22Rv1 (cell line): Measurements from ENCODE around the gene SETSIP.
A peak's percentile ranks its signal among the peaks of the same experiment; 100 is the strongest.
"Not testable (repeated sequence)": the region's sequence is repeated elsewhere in the genome, so short reads cannot be mapped to it uniquely, and the experiment has no call there.

ENCODE experiments used
- H3K27ac ChIP-seq: fragments of 450-650 bp; 2 replicates; pipeline ENCODE4 v1.5.1; 2017
- CTCF ChIP-seq: fragments of 450-650 bp; IDR thresholded peaks from 2 replicates; pipeline ENCODE4 v1.5.1; 2017; ENCODE audit warnings: mild to moderate bottlenecking
- ZFX ChIP-seq: fragments of 450-650 bp; IDR thresholded peaks from 2 replicates; pipeline ENCODE4 v1.6.1; 2017; ENCODE audit warnings: antibody characterized with exemption, borderline replicate concordance

The SETSIP gene

DNA sequence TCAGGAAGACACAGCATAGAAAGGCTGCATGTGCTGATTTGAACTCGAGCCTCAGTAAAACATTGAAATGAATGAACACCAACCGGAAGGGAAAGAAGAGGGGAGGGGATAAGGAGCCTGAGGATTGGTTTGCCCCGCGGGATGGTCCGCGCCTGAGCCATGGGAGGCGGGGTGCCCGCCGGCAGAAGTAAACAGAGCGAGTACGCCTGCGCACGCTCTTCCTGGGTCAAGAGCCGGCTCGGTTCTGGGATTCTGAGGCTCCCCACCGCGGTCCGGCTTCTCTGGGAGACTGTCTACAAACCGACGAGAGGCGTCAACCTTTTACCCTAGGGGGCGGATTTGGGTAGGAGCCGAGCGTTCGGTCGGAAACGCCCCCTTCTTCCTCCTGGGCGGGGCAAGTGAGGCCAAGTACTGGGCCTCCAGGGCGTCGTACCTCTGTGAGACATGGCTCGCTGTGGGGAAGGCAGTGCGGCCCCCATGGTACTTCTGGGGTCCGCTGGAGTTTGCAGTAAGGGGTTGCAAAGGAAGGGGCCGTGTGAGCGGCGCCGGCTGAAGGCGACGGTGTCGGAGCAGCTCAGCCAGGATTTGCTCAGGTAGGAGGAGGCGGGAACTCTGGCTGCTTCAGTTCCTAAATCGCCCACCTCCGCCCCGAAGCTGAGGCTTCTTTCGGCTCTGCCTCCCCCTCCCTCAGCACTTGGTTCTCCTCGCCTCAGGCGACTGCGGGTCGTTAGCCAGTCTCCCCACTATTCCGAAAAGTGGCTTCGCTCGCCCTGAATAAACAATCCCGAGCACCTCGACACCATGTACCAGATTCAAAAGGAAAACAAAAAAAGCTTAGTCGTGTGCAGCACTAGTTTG, 5.1 kb upstream of the SETSIP start, which contains the start of gene BTBD8:
TSS of gene BTBD8 (plus strand) at position 218 of the 858 bp plus-strand sequence. CDS start at position 445, 227 bp downstream.
- H3K27ac ChIP-seq, result peak within 1 kb of the TSS; percentile 80
- TF ChIP-seq CTCF (no peak), ZFX (no peak)

- peak overlapping the region; percentile 80 for H3K27ac ChIP-seq
- TF ChIP-seq ZFX, result no peak
- no peak for TF ChIP-seq CTCF
These were observed 4.2 kb upstream of the SETSIP start for GRCh38 chr1:92079441-92079840.

DNA sequence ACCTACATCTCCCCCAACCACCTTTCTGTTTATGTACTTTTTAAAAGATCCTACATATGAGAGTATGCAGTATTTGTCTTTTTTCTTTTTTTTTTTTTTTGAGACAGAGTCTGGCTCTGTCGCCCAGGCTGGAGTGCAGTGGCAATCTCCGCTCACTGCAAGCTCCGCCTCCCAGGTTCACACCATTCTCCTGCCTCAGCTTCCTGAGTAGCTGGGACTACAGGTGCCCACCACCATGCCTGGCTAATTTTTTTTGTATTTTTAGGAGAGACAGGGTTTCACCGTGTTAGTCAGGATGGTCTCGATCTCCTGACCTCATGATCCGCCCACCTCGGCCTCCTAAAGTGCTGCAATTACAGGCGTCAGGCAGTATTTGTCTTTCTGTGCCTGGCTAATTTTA, 2.9 kb upstream of the SETSIP start:
- H3K27ac ChIP-seq, result not testable (repeated sequence)

- TF ChIP-seq ZFX (no peak), CTCF (no peak)
- no peak overlapping the region for H3K27ac ChIP-seq
These were observed 1.2 kb upstream of the SETSIP start for GRCh38 chr1:92076363-92076762.

DNA sequence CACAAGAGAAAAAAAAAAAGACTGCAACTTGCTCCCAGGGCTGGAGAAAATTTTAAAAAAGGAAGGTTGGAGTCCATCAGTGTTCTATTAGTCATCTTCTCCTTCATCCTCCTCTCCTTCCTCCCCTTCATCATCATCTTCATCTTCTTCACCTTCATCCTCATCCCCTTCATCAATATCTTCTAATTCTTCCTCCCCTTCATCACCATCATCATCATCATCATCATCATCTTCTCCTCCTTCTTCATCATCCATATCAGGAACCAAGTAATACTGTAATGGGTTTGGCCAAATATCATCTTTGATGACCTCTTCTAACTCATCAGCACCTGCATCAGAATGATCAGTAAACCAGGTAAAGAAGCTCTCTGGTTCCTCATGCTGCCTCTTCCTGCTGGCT, 765 bp downstream of the SETSIP start:
- H3K27ac ChIP-seq, result not testable (repeated sequence)

DNA sequence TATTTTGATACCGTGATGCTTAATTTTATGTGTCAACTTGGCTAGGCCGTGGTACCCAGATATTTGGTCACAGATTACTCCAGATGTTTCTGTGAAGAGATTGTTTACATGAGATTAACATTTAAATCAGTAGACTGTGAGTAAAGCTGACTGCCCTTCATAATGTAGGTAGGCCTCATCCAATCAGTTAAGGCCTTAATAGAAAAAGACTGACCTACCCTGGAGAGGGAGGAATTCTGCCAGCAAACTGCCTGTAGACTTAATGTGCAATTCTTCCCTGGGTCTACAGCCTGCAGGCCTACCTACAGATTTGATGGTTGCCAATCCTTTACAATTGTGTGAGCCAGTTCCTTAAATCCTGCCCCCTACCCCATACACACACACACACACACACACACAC, 4.3 kb downstream of the SETSIP start:
- H3K27ac ChIP-seq, result no peak overlapping the region
- no peak for TF ChIP-seq CTCF
- TF ChIP-seq ZFX, result no peak

DNA sequence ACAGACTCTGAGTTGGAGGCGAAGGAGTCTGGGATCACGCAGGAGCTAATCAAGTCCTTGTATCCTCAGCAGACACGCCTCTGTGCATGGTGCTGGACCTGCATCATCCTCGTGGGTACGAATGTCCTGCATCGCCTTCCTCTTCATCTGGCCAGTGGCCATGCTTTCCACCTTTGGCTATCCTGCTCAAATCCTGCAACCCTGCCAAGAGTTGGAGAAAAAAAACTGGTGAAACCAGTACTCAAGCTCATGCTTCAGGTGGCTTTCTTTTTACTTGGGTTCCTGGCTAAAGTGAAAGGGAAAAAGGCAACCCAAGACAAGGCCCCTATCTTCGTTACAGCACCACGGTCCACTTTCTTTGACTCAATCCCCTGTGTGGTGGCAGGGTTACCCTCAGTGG, 8.9 kb downstream of the SETSIP start:
- TF ChIP-seq CTCF (no peak), ZFX (no peak)
- H3K27ac ChIP-seq, result no peak overlapping the region

DNA sequence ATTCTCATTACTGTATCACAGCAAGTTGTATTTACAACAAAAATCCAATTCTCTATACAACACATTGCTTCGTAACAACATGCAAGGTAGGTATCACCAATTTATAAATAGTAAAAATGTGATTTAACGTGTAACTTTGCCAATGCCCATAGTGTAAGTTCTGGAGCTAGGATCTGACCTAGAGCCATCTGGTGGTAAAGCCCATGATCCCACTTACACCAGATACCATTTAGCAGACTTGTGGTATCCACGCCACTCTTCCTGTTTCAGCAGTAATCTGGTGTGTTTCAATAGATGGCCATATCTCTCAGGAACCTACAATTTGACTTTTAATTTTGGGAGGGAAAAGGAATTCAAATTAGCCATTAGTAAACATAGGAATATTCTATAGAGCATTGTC, 10.2 kb downstream of the SETSIP start:
- TF ChIP-seq ZFX (no peak), CTCF (peak; percentile 32)
- no peak overlapping the region for H3K27ac ChIP-seq
